NB4 (cell line): ENCODE results near the gene NOP9.

Experiments
- CTCF ChIP-seq: IDR thresholded peaks from one replicate; pipeline ENCODE4 v1.5.1; 2012; ENCODE audit warnings: low read depth, low read length
- POLR2A ChIP-seq: IDR thresholded peaks from 2 replicates; pipeline ENCODE4 v1.6.1; 2011; ENCODE audit warnings: mild to moderate bottlenecking; ENCODE audit not compliant: insufficient read length; ENCODE audit errors: extremely low read depth

DNA sequence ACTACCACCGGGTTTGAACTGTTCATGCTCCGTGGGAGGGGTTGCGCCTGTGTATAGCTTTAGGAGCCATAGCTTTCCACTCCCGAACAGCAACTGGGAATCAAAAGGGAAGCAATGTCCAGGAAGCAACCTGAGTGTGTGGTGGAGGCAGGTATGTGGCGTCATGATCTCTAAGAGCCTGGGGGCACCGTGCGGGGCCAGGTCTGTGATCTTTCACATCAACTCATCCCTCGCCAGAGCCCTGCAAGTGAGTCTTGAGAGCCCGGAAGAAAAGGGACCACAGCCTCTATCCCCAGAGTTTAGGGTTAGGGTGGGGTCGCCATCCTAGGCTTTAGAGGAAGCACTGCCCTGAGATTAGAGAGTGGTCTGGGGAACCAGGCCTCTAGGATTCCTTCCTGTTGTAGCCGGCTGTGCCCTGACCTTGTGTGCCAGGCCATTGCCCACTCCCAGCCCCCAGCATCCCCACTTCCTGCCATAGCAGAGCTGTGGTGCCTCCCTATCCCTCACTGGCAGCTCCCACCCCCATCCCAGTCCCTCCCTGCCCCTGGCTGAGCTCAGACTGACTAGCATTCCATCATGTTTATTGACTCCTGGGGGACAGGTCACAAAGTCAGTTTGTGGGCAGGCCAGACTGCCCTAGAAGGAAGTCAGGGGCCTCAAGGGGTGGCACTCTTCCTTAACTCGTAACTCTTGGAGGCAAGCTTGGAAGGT, 36.0 kb downstream of the NOP9 start:
- TF ChIP-seq POLR2A, result no peak
- TF ChIP-seq CTCF, result no peak
